GM12878 (cell line): Measurements from ENCODE around the gene NMRK2. TPM values are rescaled to one million over a fixed set of nuclear protein-coding genes. Genes with fewer than 3 reads are reported as not detected.

Experiments
- CHD2 ChIP-seq: IDR thresholded peaks from 2 replicates; pipeline ENCODE4 v1.6.1; 2011; ENCODE audit warnings: low read depth, low read length, improper control_type of control experiment, borderline replicate concordance
- CHD4 ChIP-seq: fragments of 200-600 bp; sonication (generic); IDR thresholded peaks from 2 replicates; pipeline ENCODE4 v1.6.1; 2016; ENCODE audit warnings: mild to moderate bottlenecking
- EED ChIP-seq: sonication (generic); IDR thresholded peaks from 2 replicates; pipeline ENCODE4 v1.6.1; 2016; ENCODE audit warnings: antibody characterized with exemption, low read depth
- EGR1 ChIP-seq, 2 experiments: IDR thresholded peaks; 1 replicate in 1 of 2; 2 replicates in 1 of 2; pipeline ENCODE4 v1.6.1; 2011 to 2012; ENCODE audit warnings: low read depth in 2 of 2, low read length in 2 of 2, borderline replicate concordance in 1 of 2, mild to moderate bottlenecking in 1 of 2, moderate library complexity in 1 of 2
- EP300 ChIP-seq, 2 experiments: fragments of 150-350 bp in 1 of 2; IDR thresholded peaks; 2 replicates each; pipeline ENCODE4 v1.6.1; 2011 to 2012; ENCODE audit warnings: low read depth in 2 of 2, low read length in 2 of 2, borderline replicate concordance in 1 of 2, improper control_type of control experiment in 1 of 2, inconsistent platforms in 1 of 2; ENCODE audit not compliant: control insufficient read depth in 1 of 2
- ESRRA ChIP-seq: IDR thresholded peaks from 2 replicates; pipeline ENCODE4 v1.6.1; 2012; ENCODE audit warnings: mild to moderate bottlenecking, low read length, improper control_type of control experiment
- HDAC2 ChIP-seq: fragments of 200-600 bp; sonication (generic); IDR thresholded peaks from 2 replicates; pipeline ENCODE4 v1.6.1; 2017
- NBN ChIP-seq: fragments of 450-650 bp; IDR thresholded peaks from 2 replicates; pipeline ENCODE4 v1.6.1; 2016
- RAD51 ChIP-seq: fragments of 450-650 bp; IDR thresholded peaks from 2 replicates; pipeline ENCODE4 v1.6.1; 2016; ENCODE audit warnings: moderate library complexity, mild to moderate bottlenecking, inconsistent platforms
- RELB ChIP-seq: fragments of 450-650 bp; IDR thresholded peaks from 2 replicates; pipeline ENCODE4 v1.6.1; 2017; ENCODE audit warnings: low read depth, mild to moderate bottlenecking, moderate library complexity
- RFX5 ChIP-seq: IDR thresholded peaks from 2 replicates; pipeline ENCODE4 v1.6.1; 2011; ENCODE audit warnings: low read depth, low read length, improper control_type of control experiment
- polyA plus RNA-seq, 11 experiments: library from polyadenylated mRNA; depleted of rRNA in 4 of 11; unstranded in 6 of 11; stranded (reverse) in 5 of 11; fragments of >200 nt; fragmentation: Nextera tagmentation in 4 of 11; fragmentation: Illumina TruSeq in 1 of 11; extraction: Ambion mirVana in 4 of 11; extraction: Trizol in 1 of 11; gene quantifications; 1 replicate in 1 of 11; 2 replicates in 10 of 11; pipeline versions ENCODE4 v1.2.1 to v1.2.3, GENCODE V29; 2011 to 2016; ENCODE audit warnings: inconsistent platforms in 2 of 11, missing spikeins in 2 of 11, low read depth in 1 of 11
- total RNA-seq, 4 experiments: library from RNA; depleted of rRNA in 3 of 4; stranded (reverse); fragments of >200 nt in 3 of 4; fragmentation: Illumina TruSeq in 1 of 4; extraction: Trizol in 1 of 4; gene quantifications; 2 replicates each; pipeline versions ENCODE4 v1.2.1 to v1.2.3, GENCODE V29; 2013 to 2021
- TF ChIP-seq, protein P1 (sequence below): fragments of 450-650 bp; formaldehyde crosslinking; IDR thresholded peaks from 2 replicates; pipeline ENCODE4 v1.4.0; 2020; ENCODE audit warnings: mild to moderate bottlenecking, moderate library complexity
- TF ChIP-seq, protein P2 (sequence below): fragments of 450-650 bp; formaldehyde crosslinking; IDR thresholded peaks from 2 replicates; pipeline ENCODE4 v1.5.0; 2022; ENCODE audit warnings: mild to moderate bottlenecking, missing genetic modification characterization
- TF ChIP-seq, protein P3 (sequence below): fragments of 450-650 bp; IDR thresholded peaks from 2 replicates; pipeline ENCODE4 v1.6.1; 2018; ENCODE audit warnings: mild to moderate bottlenecking, low read depth, moderate library complexity; ENCODE audit not compliant: partially characterized antibody
- TF ChIP-seq, protein P4 (sequence below): fragments of 450-650 bp; IDR thresholded peaks from 2 replicates; pipeline ENCODE4 v1.6.1; 2017; ENCODE audit warnings: borderline replicate concordance

NMRK2 gene
- total and polyA plus RNA-seq, 10 of the 15 experiments (the other 5 are each of a cell fraction or from before 2014, with no cell fraction given) = 0.14 to 0.15 TPM; not detected in 8

- TF ChIP-seq, protein P1, sequence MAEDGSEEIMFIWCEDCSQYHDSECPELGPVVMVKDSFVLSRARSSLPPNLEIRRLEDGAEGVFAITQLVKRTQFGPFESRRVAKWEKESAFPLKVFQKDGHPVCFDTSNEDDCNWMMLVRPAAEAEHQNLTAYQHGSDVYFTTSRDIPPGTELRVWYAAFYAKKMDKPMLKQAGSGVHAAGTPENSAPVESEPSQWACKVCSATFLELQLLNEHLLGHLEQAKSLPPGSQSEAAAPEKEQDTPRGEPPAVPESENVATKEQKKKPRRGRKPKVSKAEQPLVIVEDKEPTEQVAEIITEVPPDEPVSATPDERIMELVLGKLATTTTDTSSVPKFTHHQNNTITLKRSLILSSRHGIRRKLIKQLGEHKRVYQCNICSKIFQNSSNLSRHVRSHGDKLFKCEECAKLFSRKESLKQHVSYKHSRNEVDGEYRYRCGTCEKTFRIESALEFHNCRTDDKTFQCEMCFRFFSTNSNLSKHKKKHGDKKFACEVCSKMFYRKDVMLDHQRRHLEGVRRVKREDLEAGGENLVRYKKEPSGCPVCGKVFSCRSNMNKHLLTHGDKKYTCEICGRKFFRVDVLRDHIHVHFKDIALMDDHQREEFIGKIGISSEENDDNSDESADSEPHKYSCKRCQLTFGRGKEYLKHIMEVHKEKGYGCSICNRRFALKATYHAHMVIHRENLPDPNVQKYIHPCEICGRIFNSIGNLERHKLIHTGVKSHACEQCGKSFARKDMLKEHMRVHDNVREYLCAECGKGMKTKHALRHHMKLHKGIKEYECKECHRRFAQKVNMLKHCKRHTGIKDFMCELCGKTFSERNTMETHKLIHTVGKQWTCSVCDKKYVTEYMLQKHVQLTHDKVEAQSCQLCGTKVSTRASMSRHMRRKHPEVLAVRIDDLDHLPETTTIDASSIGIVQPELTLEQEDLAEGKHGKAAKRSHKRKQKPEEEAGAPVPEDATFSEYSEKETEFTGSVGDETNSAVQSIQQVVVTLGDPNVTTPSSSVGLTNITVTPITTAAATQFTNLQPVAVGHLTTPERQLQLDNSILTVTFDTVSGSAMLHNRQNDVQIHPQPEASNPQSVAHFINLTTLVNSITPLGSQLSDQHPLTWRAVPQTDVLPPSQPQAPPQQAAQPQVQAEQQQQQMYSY (CRISPR knock-in tag) = peak; percentile 47; the same call in 1 of the 2 replicates
- TF ChIP-seq, protein P2, sequence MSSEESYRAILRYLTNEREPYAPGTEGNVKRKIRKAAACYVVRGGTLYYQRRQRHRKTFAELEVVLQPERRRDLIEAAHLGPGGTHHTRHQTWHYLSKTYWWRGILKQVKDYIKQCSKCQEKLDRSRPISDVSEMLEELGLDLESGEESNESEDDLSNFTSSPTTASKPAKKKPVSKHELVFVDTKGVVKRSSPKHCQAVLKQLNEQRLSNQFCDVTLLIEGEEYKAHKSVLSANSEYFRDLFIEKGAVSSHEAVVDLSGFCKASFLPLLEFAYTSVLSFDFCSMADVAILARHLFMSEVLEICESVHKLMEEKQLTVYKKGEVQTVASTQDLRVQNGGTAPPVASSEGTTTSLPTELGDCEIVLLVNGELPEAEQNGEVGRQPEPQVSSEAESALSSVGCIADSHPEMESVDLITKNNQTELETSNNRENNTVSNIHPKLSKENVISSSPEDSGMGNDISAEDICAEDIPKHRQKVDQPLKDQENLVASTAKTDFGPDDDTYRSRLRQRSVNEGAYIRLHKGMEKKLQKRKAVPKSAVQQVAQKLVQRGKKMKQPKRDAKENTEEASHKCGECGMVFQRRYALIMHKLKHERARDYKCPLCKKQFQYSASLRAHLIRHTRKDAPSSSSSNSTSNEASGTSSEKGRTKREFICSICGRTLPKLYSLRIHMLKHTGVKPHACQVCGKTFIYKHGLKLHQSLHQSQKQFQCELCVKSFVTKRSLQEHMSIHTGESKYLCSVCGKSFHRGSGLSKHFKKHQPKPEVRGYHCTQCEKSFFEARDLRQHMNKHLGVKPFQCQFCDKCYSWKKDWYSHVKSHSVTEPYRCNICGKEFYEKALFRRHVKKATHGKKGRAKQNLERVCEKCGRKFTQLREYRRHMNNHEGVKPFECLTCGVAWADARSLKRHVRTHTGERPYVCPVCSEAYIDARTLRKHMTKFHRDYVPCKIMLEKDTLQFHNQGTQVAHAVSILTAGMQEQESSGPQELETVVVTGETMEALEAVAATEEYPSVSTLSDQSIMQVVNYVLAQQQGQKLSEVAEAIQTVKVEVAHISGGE (CRISPR knock-in tag) = peak; percentile 17; the same call in 1 of the 2 replicates
- no peak; the same call in 1 of the 2 replicates for TF ChIP-seq RELB
- TF ChIP-seq EED = no peak; the same call in 1 of the 2 replicates
- TF ChIP-seq RAD51 = peak; percentile 94
- TF ChIP-seq NBN = no peak
- TF ChIP-seq, protein P3, sequence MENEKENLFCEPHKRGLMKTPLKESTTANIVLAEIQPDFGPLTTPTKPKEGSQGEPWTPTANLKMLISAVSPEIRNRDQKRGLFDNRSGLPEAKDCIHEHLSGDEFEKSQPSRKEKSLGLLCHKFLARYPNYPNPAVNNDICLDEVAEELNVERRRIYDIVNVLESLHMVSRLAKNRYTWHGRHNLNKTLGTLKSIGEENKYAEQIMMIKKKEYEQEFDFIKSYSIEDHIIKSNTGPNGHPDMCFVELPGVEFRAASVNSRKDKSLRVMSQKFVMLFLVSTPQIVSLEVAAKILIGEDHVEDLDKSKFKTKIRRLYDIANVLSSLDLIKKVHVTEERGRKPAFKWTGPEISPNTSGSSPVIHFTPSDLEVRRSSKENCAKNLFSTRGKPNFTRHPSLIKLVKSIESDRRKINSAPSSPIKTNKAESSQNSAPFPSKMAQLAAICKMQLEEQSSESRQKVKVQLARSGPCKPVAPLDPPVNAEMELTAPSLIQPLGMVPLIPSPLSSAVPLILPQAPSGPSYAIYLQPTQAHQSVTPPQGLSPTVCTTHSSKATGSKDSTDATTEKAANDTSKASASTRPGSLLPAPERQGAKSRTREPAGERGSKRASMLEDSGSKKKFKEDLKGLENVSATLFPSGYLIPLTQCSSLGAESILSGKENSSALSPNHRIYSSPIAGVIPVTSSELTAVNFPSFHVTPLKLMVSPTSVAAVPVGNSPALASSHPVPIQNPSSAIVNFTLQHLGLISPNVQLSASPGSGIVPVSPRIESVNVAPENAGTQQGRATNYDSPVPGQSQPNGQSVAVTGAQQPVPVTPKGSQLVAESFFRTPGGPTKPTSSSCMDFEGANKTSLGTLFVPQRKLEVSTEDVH = no peak
- TF ChIP-seq CHD2 = no peak
- TF ChIP-seq EP300 (IDR thresholded peaks at IDR 0.05; ENCODE audit: borderline replicate concordance in 1 of 2, control insufficient read depth in 1 of 2, low read depth in 2 of 2, low read length in 2 of 2) = 0 out of 4 replicates have a peak, but pooled peaks of 1 of the 2 experiments have one; percentile 22
- TF ChIP-seq, protein P4, sequence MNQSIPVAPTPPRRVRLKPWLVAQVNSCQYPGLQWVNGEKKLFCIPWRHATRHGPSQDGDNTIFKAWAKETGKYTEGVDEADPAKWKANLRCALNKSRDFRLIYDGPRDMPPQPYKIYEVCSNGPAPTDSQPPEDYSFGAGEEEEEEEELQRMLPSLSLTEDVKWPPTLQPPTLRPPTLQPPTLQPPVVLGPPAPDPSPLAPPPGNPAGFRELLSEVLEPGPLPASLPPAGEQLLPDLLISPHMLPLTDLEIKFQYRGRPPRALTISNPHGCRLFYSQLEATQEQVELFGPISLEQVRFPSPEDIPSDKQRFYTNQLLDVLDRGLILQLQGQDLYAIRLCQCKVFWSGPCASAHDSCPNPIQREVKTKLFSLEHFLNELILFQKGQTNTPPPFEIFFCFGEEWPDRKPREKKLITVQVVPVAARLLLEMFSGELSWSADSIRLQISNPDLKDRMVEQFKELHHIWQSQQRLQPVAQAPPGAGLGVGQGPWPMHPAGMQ = no peak
- no peak; the same call in 1 of the 2 replicates for TF ChIP-seq ESRRA
- TF ChIP-seq EGR1 (IDR thresholded peaks at IDR 0.05; ENCODE audit: borderline replicate concordance in 1 of 2, low read depth in 2 of 2, low read length in 2 of 2) = peak; percentile 44 to 58; a peak in 1 of 3 replicates
- TF ChIP-seq HDAC2 = no peak
- no peak for TF ChIP-seq CHD4
- TF ChIP-seq RFX5 = no peak
Measured at GRCh38 chr19:3984908-3985642, 52.2 kb downstream of the NMRK2 start, which contains the start of gene EEF2 (continued).
